ENCODE results near the gene PRKN. TPM values are rescaled to one million over a fixed set of nuclear protein-coding genes. Genes with fewer than 3 reads are reported as not detected.

The PRKN gene
- total RNA-seq, 1 experiment from 2014 or later = 2.0 TPM

DNA sequence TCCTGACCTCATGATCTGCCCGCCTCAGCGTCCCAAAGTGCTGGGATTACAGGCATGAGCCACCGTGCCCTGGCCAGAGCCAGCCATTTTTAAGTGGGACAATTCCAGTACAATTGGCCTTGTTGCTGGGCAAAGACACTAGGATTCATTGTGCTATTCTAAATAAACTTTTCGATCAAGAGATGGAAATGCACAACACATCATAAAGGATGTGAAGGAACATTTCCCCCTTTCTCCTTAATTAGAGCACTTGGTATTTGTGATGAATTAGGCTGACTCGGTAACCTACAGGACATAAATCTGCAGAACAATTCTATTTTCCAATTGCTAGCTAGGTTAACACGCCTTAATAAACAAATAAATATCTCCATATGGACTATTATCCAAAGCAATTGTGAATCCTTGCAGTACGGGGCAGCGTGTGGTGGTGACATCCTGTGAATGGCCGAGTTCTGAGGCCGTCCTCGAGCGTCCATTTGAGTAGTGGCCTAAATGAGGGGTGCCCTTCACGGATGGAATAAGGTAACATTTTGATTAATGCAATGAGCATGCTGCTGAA, 1047.5 kb downstream of the PRKN start:
- Histone ChIP-seq H3K4me2 (ENCODE audit: insufficient read depth, insufficient read length, low read length) (no peak overlapping the region), H4K5ac (ENCODE audit: insufficient read length, low read depth, low read length) (no peak overlapping the region), H3K4me1 (ENCODE audit: insufficient read depth, low read length) (no peaks in the 10 kb centered on the region), H3K14ac (ENCODE audit: insufficient read depth, low read length) (no peak overlapping the region), H3K23me2 (ENCODE audit: insufficient read length, low read depth, low read length, poor library complexity, severe bottlenecking) (no peaks in the 10 kb centered on the region), H2BK120ac (ENCODE audit: low read depth, low read length, poor library complexity, severe bottlenecking) (no peak overlapping the region), H2BK12ac (ENCODE audit: insufficient read length, low read depth, low read length) (no peak overlapping the region), H2AK5ac (ENCODE audit: insufficient read length, low read length) (no peak overlapping the region), H3K9ac (ENCODE audit: extremely low read depth, insufficient read length, low read length) (no peak overlapping the region), H3K79me2 (ENCODE audit: insufficient read depth, low read length) (no peaks in the 10 kb centered on the region), H2BK20ac (ENCODE audit: low read depth, low read length, poor library complexity, severe bottlenecking) (no peak overlapping the region), H4K91ac (ENCODE audit: insufficient read length, low read depth, low read length) (no peak overlapping the region), H4K8ac (replicated peaks; ENCODE audit: insufficient read length, low read depth, low read length) (no peak overlapping the region), H3K79me1 (ENCODE audit: insufficient read depth, low read depth, low read length, poor library complexity, severe bottlenecking) (no peaks in the 10 kb centered on the region), H4K20me1 (ENCODE audit: control insufficient read depth, insufficient read depth, insufficient read length) (no peaks in the 10 kb centered on the region), H3T11ph (ENCODE audit: low read length) (no peak overlapping the region), H3K27ac (ENCODE audit: insufficient read length, low read depth, low read length) (no peak overlapping the region), H3K4ac (ENCODE audit: low read depth, low read length) (no peak overlapping the region), H2AFZ (ENCODE audit: low read length) (no peak overlapping the region), H3K9me3 (ENCODE audit: control insufficient read depth, low read depth, low read length) (no peaks in the 10 kb centered on the region), H2BK15ac (ENCODE audit: low read depth, low read length) (no peak overlapping the region), H3K18ac (ENCODE audit: insufficient read length, low read depth, low read length) (no peak overlapping the region), H2BK5ac (ENCODE audit: insufficient read length, low read length) (no peak overlapping the region), H3K27me3 (ENCODE audit: insufficient read depth, low read length) (no peaks in the 10 kb centered on the region), H3K23ac (ENCODE audit: insufficient read length, low read depth, low read length) (no peak overlapping the region), H3K56ac (ENCODE audit: insufficient read length, low read depth, low read length) (no peak overlapping the region)
- Mint-ChIP-seq H3K27me3 (ENCODE audit: low read depth) (peaks cover 2% of the 10 kb centered on the region; the same call in 1 of the 2 replicates), H3K9me3 (no peaks in the 10 kb centered on the region), H3K4me3 (no peak overlapping the region), H3K4me1 (peaks cover 14 to 19% of the 10 kb centered on the region in 2 experiments), H3K36me3 (ENCODE audit: insufficient read depth in 1 of 3, low read depth in 3 of 3) (no peaks in the 10 kb centered on the region; a peak in 1 of 7 replicates), H3K27ac (no peak overlapping the region)
- TF ChIP-seq, protein P1, sequence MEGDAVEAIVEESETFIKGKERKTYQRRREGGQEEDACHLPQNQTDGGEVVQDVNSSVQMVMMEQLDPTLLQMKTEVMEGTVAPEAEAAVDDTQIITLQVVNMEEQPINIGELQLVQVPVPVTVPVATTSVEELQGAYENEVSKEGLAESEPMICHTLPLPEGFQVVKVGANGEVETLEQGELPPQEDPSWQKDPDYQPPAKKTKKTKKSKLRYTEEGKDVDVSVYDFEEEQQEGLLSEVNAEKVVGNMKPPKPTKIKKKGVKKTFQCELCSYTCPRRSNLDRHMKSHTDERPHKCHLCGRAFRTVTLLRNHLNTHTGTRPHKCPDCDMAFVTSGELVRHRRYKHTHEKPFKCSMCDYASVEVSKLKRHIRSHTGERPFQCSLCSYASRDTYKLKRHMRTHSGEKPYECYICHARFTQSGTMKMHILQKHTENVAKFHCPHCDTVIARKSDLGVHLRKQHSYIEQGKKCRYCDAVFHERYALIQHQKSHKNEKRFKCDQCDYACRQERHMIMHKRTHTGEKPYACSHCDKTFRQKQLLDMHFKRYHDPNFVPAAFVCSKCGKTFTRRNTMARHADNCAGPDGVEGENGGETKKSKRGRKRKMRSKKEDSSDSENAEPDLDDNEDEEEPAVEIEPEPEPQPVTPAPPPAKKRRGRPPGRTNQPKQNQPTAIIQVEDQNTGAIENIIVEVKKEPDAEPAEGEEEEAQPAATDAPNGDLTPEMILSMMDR (conservative IDR thresholded peaks at IDR 0.05) = no peak
- no peak for DNase-seq
- no CpG with 5 or more reads among the region's 13 CpGs for WGBS (ENCODE audit: extremely low coverage, insufficient read length, low lambda C conversion rate)
